K562 (cell line): ENCODE results near the gene MDFIC2. TPM values are rescaled to one million over a fixed set of nuclear protein-coding genes. Genes with fewer than 3 reads are reported as not detected.

Experiments used
- HEY1 ChIP-seq: fragments of 250-450 bp; sonication (Bioruptor Pico); IDR thresholded peaks from 2 replicates; pipeline ENCODE4 v1.5.0; 2020; ENCODE audit warnings: mild to moderate bottlenecking, moderate library complexity, borderline replicate concordance
- LEF1 ChIP-seq: fragments of 450-650 bp; IDR thresholded peaks from 2 replicates; pipeline ENCODE4 v1.6.1; 2016; ENCODE audit warnings: mild to moderate bottlenecking
- MTA2 ChIP-seq: fragments of 450-650 bp; IDR thresholded peaks from 2 replicates; pipeline ENCODE4 v1.6.1; 2016; ENCODE audit warnings: low read depth
- SMC3 ChIP-seq: conservative IDR thresholded peaks from 2 replicates; pipeline ENCODE4 v1.6.1; 2011; ENCODE audit warnings: low read depth, low read length, improper control_type of control experiment; ENCODE audit not compliant: insufficient read depth
- SP2 ChIP-seq: IDR thresholded peaks from 2 replicates; pipeline ENCODE4 v1.6.1; 2011; ENCODE audit warnings: mild to moderate bottlenecking, low read depth, low read length, moderate library complexity; ENCODE audit not compliant: poor library complexity, severe bottlenecking; ENCODE audit errors: extremely low read depth
- ZZZ3 ChIP-seq: fragments of 450-650 bp; IDR thresholded peaks from 2 replicates; pipeline ENCODE4 v1.6.1; 2016; ENCODE audit warnings: antibody characterized with exemption, mild to moderate bottlenecking, moderate library complexity
- polyA plus RNA-seq, 8 experiments: library from polyadenylated mRNA; depleted of rRNA in 4 of 8; stranded (reverse) in 5 of 8; unstranded in 3 of 8; fragments of >200 nt; fragmentation: Nextera tagmentation in 2 of 8; fragmentation: Illumina TruSeq in 1 of 8; extraction: Ambion mirVana in 2 of 8; extraction: Trizol in 1 of 8; gene quantifications; 2 replicates each; pipeline versions ENCODE4 v1.2.1 to v1.2.3, GENCODE V29; 2011 to 2014; ENCODE audit warnings: inconsistent platforms in 1 of 8, missing spikeins in 1 of 8
- total RNA-seq, 7 experiments: library from RNA; depleted of rRNA in 6 of 7; stranded (reverse); fragments of >200 nt in 6 of 7; fragmentation: Illumina TruSeq in 2 of 7; extraction: Trizol in 2 of 7; gene quantifications; 2 replicates each; pipeline versions ENCODE4 v1.2.1 to v1.2.3, GENCODE V29; 2011 to 2021; ENCODE audit warnings: low replicate concordance in 1 of 7
- TF ChIP-seq, protein P1 (sequence below): fragments of 450-650 bp; IDR thresholded peaks from 2 replicates; pipeline ENCODE4 v1.6.1; 2016; ENCODE audit warnings: missing biosample characterization, missing genetic modification characterization
- TF ChIP-seq, protein P2 (sequence below): IDR thresholded peaks from 2 replicates; pipeline ENCODE4 v1.6.1; 2012; ENCODE audit warnings: low read depth, low read length, improper control_type of control experiment, borderline replicate concordance
- TF ChIP-seq, protein P3 (sequence below): fragments of 450-650 bp; formaldehyde crosslinking; IDR thresholded peaks from 2 replicates; pipeline ENCODE4 v1.4.0; 2022; ENCODE audit warnings: mild to moderate bottlenecking, moderate library complexity

The MDFIC2 gene
- total and polyA plus RNA-seq, 9 of the 15 experiments (the other 6 are each of a cell fraction or from before 2014, with no cell fraction given): not detected

DNA sequence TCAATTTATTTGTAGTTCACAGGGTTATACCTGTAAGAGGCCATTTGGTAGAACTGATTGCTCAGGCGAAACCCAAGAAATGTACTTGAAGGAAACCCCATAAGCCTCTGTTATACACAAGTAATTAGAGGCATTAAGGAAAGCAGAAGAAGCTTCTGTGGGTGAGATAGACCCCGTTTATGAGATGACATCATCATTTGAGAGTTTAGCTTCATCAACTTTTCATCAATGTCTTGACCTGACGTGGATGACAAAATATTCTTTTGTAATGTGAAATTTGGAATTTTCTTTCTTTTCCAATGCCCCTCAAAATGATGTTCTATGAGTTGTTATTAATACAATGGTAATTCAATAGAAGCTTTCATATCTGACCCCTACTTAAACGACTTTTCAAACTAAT lies 136.2 kb downstream of the MDFIC2 start (continued):
- TF ChIP-seq HEY1 (no peak), MTA2 (no peak), SP2 (no peak), SMC3 (no peak), ZZZ3 (no peak), LEF1 (no peak)
- TF ChIP-seq, protein P1, sequence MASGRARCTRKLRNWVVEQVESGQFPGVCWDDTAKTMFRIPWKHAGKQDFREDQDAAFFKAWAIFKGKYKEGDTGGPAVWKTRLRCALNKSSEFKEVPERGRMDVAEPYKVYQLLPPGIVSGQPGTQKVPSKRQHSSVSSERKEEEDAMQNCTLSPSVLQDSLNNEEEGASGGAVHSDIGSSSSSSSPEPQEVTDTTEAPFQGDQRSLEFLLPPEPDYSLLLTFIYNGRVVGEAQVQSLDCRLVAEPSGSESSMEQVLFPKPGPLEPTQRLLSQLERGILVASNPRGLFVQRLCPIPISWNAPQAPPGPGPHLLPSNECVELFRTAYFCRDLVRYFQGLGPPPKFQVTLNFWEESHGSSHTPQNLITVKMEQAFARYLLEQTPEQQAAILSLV (tag): no peak
- TF ChIP-seq, protein P2, sequence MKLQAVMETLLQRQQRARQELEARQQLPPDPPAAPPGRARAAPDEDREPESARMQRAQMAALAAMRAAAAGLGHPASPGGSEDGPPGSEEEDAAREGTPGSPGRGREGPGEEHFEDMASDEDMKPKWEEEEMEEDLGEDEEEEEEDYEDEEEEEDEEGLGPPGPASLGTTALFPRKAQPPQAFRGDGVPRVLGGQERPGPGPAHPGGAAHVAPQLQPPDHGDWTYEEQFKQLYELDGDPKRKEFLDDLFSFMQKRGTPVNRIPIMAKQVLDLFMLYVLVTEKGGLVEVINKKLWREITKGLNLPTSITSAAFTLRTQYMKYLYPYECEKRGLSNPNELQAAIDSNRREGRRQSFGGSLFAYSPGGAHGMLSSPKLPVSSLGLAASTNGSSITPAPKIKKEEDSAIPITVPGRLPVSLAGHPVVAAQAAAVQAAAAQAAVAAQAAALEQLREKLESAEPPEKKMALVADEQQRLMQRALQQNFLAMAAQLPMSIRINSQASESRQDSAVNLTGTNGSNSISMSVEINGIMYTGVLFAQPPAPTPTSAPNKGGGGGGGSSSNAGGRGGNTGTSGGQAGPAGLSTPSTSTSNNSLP: no peak
- TF ChIP-seq, protein P3, sequence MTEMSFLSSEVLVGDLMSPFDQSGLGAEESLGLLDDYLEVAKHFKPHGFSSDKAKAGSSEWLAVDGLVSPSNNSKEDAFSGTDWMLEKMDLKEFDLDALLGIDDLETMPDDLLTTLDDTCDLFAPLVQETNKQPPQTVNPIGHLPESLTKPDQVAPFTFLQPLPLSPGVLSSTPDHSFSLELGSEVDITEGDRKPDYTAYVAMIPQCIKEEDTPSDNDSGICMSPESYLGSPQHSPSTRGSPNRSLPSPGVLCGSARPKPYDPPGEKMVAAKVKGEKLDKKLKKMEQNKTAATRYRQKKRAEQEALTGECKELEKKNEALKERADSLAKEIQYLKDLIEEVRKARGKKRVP: no peak
